Gastroesophageal sphincter (tissue), 4 donors: ENCODE results near the gene GGCT. TPM values are rescaled to one million over a fixed set of nuclear protein-coding genes. Genes with fewer than 3 reads are reported as not detected.

Source experiments
- ATAC-seq: fragments of 150-250 bp; one replicate; pipeline ENCODE4 v1.9.1; 2016; ENCODE audit warnings: mild to moderate bottlenecking, moderate library complexity
- H3K27ac ChIP-seq, 4 donors: fragments of 200-600 bp; sonication (generic) in 3 of 4; 1 replicate in 3 of 4; 2 replicates in 1 of 4; pipeline ENCODE4 v1.5.1; 2016 to 2019
- H3K27me3 ChIP-seq: fragments of 200-600 bp; sonication (generic); one replicate; pipeline ENCODE4 v1.5.1; 2019
- H3K36me3 ChIP-seq, 2 donors: fragments of 200-600 bp; sonication (generic); one replicate each; pipeline ENCODE4 v1.5.1; 2019; ENCODE audit warnings: control low read depth in 1 of 2
- H3K4me1 ChIP-seq, 3 donors: fragments of 200-600 bp; sonication (generic); 1 replicate in 2 of 3; 2 replicates in 1 of 3; pipeline ENCODE4 v1.5.1; 2016 to 2019; ENCODE audit warnings: control low read depth in 2 of 3
- H3K4me3 ChIP-seq, 2 donors: fragments of 200-600 bp; sonication (generic); one replicate each; pipeline ENCODE4 v1.5.1; 2019; ENCODE audit warnings: mild to moderate bottlenecking in 1 of 2, moderate library complexity in 1 of 2
- H3K9me3 ChIP-seq, 3 donors: fragments of 200-600 bp; sonication (generic); one replicate each; pipeline ENCODE4 v1.5.1; 2017 to 2019; ENCODE audit warnings: control low read depth in 2 of 3
- EP300 ChIP-seq: sonication (generic); formaldehyde crosslinking; IDR thresholded peaks from one replicate; pipeline ENCODE4 v1.6.1; 2017; ENCODE audit warnings: antibody characterized with exemption, mild to moderate bottlenecking
- POLR2A ChIP-seq, 2 donors: fragments of 450-650 bp; IDR thresholded peaks; one replicate each; pipeline ENCODE4 v1.6.1; 2017; ENCODE audit warnings: antibody characterized with exemption in 2 of 2, mild to moderate bottlenecking in 2 of 2, moderate library complexity in 1 of 2
- POLR2AphosphoS5 ChIP-seq: sonication (generic); formaldehyde crosslinking; IDR thresholded peaks from one replicate; pipeline ENCODE4 v1.6.1; 2017; ENCODE audit warnings: antibody characterized with exemption
- WGBS, 2 donors: methylation state at CpG; one replicate each; pipeline ENCODE4 v1.1.5; 2018; ENCODE audit warnings: low coverage in 1 of 2; 5-methylcytosine and 5-hydroxymethylcytosine counted together
- total RNA-seq, 4 donors: library from RNA; depleted of rRNA; stranded (reverse); fragments of >200 nt; gene quantifications; one replicate each; pipeline ENCODE4 v1.1.0, GENCODE V29; 2016
- TF ChIP-seq, protein P1 (sequence below), 4 experiments: fragments of 200-600 bp in 2 of 4; fragments of 450-650 bp in 2 of 4; sonication (generic) in 1 of 4; IDR thresholded peaks; one replicate each; pipeline ENCODE4 v1.5.1; 2017 to 2019; ENCODE audit warnings: antibody characterized with exemption in 4 of 4, mild to moderate bottlenecking in 2 of 4, moderate library complexity in 2 of 4

The GGCT gene
- total RNA-seq, 4 donors from 2014 or later: 16.7 to 29.0 (median 23.7) TPM

DNA sequence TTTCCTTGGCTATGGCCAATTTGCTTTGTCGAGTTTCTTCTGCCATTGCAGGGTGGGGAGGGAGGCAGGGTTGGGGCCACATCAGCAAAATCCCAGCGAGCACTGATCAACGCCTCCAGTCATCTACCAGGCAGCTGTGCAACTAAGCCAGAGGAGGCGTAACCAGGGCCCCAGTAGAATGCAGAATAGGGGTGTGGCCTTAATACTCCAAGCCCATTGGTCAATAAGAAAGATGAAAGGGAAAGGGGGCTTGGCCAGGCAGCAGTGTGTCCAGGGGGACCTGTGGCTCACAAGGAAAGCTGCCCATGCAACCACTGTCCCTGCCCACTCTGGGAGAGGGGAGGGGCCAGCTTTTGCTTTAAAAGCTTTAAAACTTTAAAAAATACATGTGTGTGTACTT is 21.5 kb upstream of the GGCT start:
- peaks cover 0 to under 1% (median 0%) of the 10 kb centered on the region in 3 donors for H3K4me1 ChIP-seq
- no peak overlapping the region for H3K4me3 ChIP-seq
- H3K9me3 ChIP-seq: no peaks in the 10 kb centered on the region
- 100% methylated on average over 1 of the region's 4 CpGs; no CpG with 5 or more reads in 1 of the 2 donors for WGBS, 2 donors
- no peak for ATAC-seq
- no peak overlapping the region for H3K27ac ChIP-seq
- TF ChIP-seq EP300 (no peak), POLR2A (IDR thresholded peaks at IDR 0.05) (no peak), POLR2AphosphoS5 (no peak)
- TF ChIP-seq, protein P1, sequence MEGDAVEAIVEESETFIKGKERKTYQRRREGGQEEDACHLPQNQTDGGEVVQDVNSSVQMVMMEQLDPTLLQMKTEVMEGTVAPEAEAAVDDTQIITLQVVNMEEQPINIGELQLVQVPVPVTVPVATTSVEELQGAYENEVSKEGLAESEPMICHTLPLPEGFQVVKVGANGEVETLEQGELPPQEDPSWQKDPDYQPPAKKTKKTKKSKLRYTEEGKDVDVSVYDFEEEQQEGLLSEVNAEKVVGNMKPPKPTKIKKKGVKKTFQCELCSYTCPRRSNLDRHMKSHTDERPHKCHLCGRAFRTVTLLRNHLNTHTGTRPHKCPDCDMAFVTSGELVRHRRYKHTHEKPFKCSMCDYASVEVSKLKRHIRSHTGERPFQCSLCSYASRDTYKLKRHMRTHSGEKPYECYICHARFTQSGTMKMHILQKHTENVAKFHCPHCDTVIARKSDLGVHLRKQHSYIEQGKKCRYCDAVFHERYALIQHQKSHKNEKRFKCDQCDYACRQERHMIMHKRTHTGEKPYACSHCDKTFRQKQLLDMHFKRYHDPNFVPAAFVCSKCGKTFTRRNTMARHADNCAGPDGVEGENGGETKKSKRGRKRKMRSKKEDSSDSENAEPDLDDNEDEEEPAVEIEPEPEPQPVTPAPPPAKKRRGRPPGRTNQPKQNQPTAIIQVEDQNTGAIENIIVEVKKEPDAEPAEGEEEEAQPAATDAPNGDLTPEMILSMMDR (IDR thresholded peaks at IDR 0.05): no peak
- peaks cover 0 to 17% of the 10 kb centered on the region in 2 donors for H3K36me3 ChIP-seq
- H3K27me3 ChIP-seq: no peaks in the 10 kb centered on the region

DNA sequence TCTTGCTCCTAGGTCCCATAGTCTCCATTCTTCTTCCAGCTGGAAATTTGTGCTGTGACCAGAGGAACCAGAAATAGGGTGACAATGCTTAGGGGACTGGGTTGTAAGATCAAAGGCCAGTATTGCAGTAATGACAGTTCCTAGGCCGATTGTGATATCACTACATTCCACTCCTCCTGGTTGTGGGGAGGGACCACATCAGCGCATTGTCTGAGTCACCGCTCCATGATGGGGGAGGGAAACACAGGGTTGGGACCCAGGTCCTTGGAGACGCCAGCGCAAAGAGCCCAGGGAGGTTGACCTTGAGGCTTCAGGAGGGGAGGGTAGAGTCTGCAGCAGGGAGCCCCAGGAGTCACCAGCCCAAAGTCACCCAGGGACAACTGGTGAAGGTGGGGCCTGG is 20.8 kb upstream of the GGCT start:
- no peak overlapping the region for H3K27ac ChIP-seq
- H3K27me3 ChIP-seq: no peaks in the 10 kb centered on the region
- ATAC-seq: no peak
- no peak overlapping the region for H3K4me3 ChIP-seq
- TF ChIP-seq POLR2A (IDR thresholded peaks at IDR 0.05) (no peak), POLR2AphosphoS5 (no peak), EP300 (no peak)
- TF ChIP-seq, protein P1 (IDR thresholded peaks at IDR 0.05): no peak
- H3K36me3 ChIP-seq: peaks cover 0 to 17% of the 10 kb centered on the region in 2 donors
- no CpG with 5 or more reads among the region's 5 CpGs for WGBS, 2 donors
- peaks cover 0 to 8% (median 0%) of the 10 kb centered on the region in 3 donors for H3K4me1 ChIP-seq
- no peaks in the 10 kb centered on the region for H3K9me3 ChIP-seq

DNA sequence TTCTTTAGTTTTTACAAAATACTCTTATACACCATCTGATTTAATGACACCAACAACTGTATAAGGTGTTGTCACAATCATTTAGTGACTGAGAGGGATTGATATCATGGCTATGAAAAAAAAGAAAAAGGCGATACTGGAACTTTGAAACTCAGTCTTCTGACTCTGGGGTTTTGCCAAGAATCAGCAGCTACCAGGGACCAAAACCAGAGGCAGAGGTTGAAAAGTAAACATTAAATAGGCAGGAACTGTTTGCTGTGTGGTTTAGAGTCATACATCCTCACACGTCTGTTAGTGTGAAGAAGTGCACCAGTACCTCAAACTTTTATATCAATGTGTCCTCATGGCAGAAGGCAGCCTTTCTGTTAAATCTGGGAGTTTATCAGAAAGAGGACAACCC is 19.9 kb upstream of the GGCT start:
- Histone ChIP-seq H3K27me3 (no peaks in the 10 kb centered on the region), H3K4me3 (no peak overlapping the region), H3K4me1 (peaks cover 0 to 10% (median 0%) of the 10 kb centered on the region in 3 donors), H3K27ac (no peak overlapping the region), H3K36me3 (peaks cover 0 to 17% of the 10 kb centered on the region in 2 donors), H3K9me3 (no peaks in the 10 kb centered on the region)
- 72 to 85% methylated on average over 2 of the region's 2 CpGs for WGBS, 2 donors
- TF ChIP-seq POLR2A (IDR thresholded peaks at IDR 0.05) (no peak), EP300 (no peak), POLR2AphosphoS5 (no peak)
- TF ChIP-seq, protein P1 (IDR thresholded peaks at IDR 0.05): no peak
- no peak for ATAC-seq

DNA sequence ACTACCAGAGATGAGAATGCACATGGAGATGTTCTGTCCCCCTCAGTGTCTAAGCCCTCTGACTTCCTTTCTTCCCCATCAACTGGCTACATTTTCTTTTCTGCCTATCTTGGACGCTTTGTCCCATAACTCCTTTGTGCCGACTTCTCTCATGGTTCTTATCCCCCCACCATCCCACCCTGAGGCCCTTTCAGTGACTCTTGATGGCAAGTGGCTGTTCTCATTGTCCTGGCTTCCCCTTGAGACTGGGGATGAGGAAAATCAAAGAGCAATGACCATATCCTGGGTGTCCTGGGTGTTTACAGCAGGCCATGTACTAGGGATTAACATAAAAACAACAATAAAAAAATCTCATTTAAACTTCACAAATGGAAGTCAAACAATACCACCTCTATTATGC is 18.8 kb upstream of the GGCT start:
- 84% methylated on average over 2 of the region's 2 CpGs; no CpG with 5 or more reads in 1 of the 2 donors for WGBS, 2 donors
- Histone ChIP-seq H3K27ac (no peak overlapping the region), H3K9me3 (no peaks in the 10 kb centered on the region), H3K4me1 (peaks cover 0 to 10% (median 0%) of the 10 kb centered on the region in 3 donors), H3K27me3 (no peaks in the 10 kb centered on the region), H3K4me3 (no peak overlapping the region), H3K36me3 (peaks cover 0 to 17% of the 10 kb centered on the region in 2 donors)
- TF ChIP-seq POLR2A (IDR thresholded peaks at IDR 0.05) (no peak), EP300 (no peak), POLR2AphosphoS5 (no peak)
- TF ChIP-seq, protein P1 (IDR thresholded peaks at IDR 0.05): no peak
- ATAC-seq: no peak

DNA sequence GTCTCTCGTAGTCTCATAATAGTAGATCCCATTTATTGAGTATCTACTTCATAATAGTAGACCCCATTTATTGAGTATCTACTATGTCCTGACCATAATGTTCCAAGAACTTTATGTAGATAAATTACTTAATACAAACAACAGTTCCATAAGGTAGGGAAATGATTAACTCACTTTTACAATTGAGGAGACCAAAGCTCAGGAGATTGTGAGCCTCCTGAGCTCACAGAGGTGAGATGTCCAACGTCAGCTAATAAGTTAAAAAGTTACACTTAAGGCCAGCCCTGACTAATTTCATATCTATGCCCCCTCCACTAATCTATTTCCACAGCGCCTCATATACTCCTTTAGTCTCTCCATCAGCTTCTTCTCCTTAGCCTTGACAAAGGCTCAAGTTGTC is 17.5 kb upstream of the GGCT start:
- H3K36me3 ChIP-seq: peaks cover 0 to 23% of the 10 kb centered on the region in 2 donors
- ATAC-seq: no peak
- H3K4me3 ChIP-seq: no peak overlapping the region
- H3K27me3 ChIP-seq: no peaks in the 10 kb centered on the region
- TF ChIP-seq, protein P1 (IDR thresholded peaks at IDR 0.05): no peak
- no peak for TF ChIP-seq POLR2A (IDR thresholded peaks at IDR 0.05)
- no peak for TF ChIP-seq EP300
- no peak for TF ChIP-seq POLR2AphosphoS5
- 97 to 100% methylated on average over 3 of the region's 3 CpGs for WGBS, 2 donors
- peaks cover 0 to 10% (median 0%) of the 10 kb centered on the region in 3 donors for H3K4me1 ChIP-seq
- H3K9me3 ChIP-seq: no peaks in the 10 kb centered on the region
- H3K27ac ChIP-seq: peak overlapping the region in 1 of 4 donors; percentile 14
